NCI-H187 (cell line): ENCODE results near the gene MICAL3.
"Not testable (repeated sequence)": the region's sequence is repeated elsewhere in the genome, so short reads cannot be mapped to it uniquely, and the experiment has no call there.

Source experiments
- DNase-seq, 2 experiments: peaks; one replicate each; lab custom pipeline; 2025; lab: John Stamatoyannopoulos, UW

The MICAL3 gene

DNA sequence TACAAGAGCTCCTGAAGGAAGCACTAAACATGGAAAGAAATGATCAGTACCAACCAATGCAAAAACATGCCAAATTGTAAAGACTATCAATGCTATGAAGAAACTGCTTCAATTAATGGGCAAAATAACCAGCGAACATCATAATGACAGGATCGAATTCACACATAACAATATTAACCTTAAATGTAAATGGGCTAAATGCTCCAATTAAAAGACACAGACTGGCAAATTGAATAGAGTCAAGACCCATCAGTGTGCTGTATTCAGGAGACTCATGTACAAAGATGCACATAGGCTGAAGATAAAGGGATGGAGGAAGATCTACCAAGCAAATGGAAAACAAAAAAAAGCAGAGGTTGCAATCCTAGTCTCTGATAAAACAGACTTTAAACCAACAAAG lies 91.9 kb downstream of the MICAL3 start:
- DNase-seq, result not testable (repeated sequence)

DNA sequence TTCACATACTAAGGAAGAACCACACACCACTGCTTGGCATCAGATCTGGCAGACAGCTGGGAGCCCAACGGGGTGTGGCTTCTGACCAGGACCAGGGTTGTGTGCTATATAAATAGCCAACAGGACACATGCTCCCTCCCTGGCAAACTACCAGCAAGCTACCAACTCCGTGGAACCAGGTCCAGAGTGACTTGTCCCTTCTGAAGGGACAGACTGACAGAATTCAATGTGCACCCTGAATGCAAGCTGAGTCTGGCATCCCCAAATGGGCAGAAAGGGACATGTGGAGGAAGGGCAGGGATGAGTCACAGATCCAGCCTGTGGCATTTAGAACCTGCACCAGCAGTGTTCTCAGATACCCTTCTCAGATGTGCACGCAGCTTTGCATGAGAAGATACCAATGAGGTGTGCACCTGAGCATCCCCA lies 92.9 kb downstream of the MICAL3 start:
- DNase-seq, result no peak

DNA sequence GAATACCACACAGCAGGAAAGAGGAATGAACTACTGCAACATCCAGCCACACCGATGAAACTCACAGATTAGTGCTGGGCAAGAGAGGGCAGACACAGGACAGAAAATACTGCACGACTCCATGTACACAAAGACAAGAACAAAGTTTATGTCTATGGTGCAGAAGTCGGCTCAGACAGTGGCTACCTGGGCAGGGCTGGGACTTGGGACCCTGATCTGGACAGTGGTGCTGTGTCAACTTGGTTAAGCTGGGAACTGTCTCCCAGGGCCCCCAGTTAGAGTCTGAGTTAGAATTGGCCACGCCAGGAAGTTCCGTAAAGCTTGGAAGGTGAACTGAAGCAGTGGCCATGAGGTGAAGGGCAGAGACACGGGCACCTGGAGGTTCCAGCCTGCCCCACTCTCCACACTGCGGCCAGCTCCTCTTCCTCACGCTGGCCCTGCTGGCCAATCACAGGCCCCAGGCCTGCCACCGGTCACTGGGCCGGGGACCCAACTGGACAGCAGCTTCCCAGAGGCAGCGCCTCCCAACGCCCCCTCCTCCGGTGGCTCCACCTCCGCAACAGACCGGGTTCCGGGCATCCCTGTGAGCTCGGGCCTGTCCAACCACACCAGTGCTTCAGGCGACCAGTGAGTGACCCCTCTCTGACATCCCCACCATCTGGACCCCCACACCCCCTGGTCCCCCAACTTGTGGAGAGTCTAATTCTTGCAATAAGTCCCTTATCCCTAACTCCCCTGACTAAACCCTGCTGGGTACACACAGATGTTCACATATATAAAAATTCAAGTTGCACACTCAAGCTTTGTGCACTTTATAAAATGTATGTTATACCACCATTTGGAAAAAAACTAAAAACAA lies 93.7 kb downstream of the MICAL3 start:
- DNase-seq, result no peak

DNA sequence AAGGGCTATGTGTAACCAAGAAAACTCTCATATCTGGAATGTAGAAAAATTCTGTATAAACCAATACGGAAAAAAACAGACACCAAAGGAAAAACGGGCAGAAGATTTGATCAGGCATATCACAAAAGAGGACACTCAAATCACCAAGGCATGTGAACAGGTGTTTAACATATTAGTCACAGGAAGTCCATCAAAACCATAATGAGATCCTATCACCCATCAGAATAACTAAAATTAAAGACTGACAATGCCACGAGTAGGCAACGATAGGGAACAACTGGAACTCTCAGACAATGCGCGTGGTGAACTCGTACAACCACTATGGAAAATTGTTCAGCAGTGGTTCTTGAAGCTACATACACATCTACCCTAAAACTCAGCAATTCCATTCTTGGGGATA lies 94.5 kb downstream of the MICAL3 start:
- DNase-seq, result no peak

DNA sequence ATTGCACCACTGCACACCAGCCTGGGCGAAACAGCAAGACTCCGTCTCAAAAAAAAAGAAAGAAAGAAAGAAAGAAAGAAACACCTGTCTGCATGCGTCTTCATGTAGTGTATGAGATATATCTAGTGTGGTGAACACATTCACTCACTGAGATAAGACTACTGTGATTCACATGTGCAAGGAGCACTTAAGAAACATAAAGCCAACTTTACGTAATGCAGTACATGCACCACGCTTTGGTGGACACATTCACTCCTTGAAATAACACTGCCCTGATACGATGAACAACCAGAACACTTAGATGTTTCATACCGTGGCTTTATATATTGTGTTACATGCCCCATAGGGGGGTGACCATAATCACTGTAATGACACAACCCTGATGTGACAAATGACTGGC lies 96.0 kb downstream of the MICAL3 start:
- no peak for DNase-seq

DNA sequence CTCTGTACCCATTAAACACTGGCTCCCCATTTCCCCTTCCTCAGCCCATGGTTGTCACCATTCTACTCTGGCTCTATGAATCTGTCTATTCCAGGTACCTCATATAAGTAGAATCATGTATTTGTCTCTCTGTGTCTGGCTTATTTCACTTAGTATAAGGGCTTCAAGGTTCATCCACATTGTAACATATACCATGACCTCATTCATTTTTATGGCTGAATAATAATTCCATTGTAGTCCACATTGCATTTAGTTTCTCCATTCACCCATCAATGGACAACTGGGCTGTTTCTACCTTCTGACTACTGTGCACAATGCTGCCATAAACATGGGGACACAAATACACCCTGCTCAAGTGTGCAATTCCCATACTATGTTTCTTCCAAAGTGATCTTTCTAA lies 97.3 kb downstream of the MICAL3 start:
- no peak for DNase-seq

DNA sequence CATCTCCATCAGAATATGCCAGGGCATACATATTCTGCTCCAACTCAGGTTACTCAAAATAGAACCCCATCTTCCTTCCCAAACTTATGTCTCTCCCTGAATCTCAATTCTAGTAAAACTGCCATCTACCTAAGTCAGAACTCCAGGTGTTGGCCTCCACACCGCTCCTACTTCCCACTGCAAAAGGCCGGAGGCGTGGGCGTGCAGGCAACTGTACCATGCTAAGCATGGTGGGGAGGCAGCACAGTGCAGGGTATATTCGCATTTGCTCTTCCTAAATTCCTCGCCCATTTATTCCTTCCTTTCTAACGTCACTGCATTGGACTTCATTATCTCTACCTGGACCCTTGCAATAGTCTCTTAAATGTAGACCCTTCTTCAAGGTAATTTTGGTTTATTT lies 97.8 kb downstream of the MICAL3 start:
- DNase-seq, result no peak

DNA sequence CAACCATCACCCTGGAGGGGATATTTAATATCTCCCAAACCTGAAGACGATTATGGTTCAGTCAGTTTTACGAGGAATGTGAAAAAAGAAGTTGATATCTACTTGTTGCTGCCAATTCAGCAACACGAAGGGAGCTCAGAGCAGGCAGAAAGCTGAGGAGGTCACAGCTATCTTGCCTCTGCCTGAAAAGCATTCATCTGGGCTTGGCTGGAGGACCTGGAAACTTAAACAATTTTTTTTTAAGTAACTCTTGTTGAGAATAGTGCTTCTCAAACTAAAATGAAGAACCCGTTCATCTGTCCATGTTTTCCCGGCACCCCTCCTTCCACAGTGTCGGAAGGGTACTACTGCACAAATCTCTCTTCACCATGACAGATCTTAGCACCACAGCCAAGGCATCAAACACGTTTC lies 98.9 kb downstream of the MICAL3 start:
- DNase-seq, result no peak

DNA sequence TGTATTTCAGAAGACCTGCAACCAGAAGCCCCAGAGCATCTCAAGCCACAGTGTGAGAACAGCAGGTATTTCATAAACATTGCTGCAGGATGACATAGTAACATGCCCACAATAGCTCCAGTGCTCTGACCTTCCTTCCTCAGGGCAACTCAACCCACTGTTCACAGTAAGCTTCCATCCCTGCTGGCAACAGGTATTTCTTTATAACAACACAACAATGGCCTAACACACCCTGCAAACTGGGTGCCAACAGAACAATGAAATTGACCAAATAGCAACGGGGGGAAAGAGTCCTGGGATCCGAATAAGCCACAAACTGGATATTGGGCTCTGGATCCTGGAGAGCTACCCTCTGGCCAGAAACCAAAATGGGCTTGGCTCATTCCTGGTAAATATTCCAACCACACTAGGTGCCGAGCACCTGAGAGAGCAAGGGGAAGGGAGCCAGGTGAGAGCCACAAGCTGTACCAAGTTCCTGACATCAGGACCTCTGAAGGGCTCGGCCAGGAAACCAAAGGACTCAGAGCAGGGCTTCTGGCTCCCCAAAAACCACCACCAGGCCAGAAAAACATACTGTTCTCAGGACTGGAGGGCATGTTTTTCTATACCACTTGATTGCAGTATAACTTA lies 99.5 kb downstream of the MICAL3 start:
- DNase-seq, result no peak

DNA sequence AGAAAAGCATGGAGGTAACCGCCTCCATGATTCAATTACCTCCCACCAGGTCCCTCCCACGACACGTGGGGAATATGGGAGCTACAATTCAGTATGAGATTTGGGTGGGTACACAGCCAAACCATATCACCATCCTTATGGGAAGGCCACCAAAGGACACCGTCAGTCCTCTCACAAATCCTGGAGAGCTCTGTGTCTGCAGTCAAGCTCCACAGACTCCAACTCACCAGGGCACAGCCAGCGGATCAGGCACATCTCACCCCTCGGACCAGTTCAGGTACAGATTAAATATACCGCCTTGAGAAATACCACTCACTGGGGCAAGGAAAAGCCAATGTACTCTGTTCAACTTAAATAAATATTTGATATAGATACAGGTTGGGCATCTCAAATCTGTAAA lies 100.3 kb downstream of the MICAL3 start:
- DNase-seq, result no peak

DNA sequence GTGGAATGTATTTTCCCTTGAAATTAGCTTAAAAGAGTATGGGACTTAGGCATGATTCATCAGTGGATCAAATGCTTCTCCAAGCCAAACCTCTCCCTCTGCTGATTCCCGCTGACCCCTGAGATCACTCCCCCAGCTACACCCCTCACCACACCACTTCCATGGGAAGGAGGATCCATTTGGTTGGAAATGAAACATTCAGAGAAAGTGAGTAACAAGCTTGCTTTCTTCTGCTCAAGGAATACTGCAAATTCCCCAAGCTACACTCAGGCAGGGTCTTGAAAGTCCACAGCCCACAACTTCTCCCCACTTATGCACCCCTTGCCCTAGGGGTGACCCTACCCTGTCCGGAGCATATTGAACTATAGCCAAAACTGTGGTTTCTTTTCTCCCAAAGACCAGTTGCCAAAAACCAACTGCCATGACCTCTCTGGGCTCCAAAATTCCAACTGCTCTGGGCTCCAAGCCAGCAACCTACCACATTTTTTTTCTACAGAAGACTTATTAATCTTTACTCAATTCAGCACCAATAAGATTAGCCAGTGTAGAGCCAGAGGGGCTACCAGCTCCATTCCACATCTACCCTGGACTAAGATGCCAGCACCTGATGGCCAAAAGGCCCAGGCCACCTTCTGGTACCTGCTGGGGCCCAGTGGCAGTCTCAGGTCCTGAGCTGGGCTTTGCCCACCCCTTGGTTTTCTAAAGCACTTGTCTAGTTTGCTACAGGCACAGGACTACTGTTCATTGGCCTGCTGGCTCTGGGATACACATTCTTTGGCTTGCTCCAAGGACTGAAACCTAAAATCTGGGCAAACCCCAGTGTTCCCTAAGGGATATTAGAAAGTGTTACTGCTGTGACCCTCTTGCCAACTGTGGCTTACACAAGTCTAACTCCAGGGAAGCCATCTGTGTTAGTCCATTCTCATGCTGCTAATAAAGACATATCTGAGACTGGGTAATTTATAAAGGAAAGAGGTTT lies 101.1 kb downstream of the MICAL3 start:
- DNase-seq, result no peak

DNA sequence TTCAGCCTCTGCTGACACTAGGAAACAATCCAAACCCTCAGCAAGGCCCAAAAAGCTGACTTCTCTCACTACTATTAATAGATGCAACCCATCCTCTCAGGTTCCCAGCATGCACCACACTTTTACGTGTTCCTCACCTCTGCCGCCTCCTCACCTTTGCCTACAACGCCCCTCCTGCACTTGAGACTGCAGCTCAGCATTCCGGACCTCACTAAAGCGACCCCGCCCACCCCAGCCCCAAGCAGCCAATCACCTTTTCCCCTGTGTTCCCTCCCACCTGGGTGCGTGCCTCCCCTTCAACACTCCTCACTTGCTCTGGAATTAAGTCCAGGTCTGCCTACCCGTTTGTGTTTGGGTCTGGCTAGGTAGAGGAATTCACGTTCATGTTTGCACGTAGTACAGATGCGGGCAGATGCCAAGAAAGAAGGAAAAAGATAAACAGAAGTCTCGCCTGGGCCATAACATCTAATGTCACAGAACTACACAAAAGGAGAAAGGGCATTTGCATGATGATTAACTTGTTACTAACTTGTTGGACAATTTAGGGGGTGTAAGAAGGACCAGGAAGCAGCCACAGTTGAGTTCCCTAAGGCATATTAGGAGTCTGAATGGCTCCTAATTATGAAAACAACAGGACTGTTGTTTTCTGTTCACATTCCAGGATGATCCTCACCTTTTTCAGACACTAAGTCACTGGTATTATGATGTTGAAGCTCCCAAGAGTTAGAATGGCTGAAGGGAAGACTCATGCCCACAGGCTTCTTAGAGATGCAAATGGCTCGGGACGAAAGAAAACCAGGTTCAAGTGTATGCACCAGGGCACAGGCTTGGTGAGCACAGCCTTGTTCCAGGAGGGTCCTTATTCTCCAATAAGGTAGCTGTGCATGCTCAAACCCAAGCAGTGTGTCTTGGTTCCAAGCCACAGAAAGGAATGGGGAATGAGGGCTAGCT lies 102.2 kb downstream of the MICAL3 start:
- no peak for DNase-seq

DNA sequence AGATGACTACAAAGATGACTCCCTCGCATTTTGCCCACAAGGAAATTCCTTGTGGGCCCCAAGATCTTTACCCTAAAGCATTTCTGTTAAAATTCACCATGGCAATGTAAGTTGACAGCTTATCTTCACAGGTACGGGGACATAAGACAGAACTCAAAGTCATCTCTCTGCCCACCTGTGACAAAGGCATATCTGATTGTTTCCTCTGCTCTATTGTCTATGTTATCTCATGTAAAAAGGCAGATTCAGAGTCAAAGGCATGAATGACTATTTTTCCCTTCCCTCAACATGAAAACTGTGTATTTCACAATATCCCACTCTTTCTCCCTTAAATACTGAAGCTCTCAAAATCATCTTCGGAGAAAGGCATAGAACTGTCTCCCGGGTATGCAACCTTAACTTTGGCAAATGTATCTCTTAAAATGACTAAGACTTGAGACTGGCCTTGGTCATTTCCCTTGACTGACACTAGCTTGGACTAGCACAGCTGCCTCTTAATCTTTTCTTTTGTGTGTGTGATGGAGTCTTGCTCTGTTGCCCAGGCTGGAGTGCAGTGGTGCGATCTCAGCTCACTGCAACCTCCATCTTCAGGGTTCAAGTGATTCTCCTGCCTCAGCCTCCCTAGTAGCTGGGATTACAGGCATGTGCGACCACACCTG lies 103.2 kb downstream of the MICAL3 start:
- DNase-seq, result no peak

DNA sequence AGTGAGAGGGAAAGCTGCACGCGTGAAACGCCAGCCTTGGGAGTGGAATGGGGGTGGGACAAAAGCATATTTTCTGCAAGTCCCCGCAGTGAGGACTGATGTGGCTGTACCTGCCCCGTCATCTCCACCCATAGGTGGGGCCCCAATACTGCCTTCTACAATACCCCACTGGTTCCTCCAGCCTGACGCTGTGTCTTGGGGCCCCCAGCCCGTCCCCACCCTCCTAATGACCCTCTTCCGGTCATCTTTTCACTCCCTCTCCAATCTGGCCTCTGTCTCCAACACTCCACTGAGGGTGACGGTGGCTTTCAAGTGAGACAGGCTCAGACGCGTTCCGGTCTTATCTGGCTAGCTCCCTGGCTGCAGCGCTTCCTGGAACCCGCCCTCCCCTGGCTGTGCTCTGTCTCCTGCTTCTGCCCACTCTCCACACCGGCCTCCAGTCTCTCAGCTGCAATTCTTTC lies 104.2 kb downstream of the MICAL3 start:
- no peak for DNase-seq

DNA sequence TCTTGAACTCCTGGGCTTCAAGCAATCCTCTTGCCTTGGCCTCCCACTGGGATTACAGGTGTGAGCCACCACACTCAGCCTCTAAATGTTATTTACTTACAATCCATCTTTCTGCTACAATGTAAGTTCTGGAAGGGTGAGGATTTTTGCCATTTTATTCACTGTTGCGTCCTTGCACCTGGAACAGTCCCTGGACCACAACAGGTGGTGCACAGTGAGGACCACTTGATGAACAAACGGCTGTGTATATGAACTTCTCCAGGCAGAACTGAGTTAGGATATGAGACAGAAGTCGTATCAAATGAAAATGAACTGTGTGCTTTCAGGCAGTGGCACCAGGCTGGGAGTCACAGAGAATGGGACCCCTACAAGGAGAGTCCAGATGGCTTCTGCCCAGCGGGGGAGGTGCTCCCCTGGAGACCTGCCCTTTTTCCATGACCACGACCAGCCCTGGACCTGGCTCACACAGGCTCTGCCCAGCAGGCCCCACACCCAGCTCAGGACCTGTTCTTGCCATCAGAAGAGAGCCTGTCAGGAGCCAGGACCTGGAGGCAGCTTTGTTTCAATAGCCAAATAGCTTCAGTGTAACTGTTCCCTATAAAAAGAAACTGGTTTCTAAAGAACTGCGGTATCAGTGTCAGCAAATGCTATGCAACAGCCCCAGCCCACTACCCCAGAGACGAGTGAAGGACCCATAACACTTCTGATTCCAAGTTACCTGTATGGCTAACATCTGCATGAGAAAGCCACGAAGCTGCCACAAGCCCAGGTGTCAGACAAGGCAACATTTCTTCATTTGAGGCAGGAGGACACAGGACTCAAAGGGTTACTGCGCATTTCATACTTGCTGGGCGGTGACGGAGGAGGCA lies 104.9 kb downstream of the MICAL3 start:
- no peak for DNase-seq

DNA sequence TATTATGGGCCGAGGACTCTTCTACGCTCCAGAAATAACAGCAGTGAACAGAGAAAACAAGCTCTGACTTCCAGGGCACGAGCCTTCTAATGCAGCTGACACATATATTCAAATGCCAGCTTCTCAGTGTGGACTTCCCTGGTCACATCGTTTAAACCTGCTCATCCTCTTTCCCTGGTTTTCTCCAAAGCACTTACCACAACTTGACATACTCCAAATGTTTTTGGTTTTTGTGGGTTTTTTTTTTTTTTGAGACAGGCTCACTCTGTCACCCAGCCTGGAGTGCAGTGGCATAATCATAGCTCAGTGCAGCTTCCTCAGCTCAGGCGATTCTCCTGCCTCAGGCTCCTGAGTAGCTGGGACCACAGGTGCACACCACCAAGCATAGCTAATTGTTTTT lies 105.5 kb downstream of the MICAL3 start:
- no peak for DNase-seq

DNA sequence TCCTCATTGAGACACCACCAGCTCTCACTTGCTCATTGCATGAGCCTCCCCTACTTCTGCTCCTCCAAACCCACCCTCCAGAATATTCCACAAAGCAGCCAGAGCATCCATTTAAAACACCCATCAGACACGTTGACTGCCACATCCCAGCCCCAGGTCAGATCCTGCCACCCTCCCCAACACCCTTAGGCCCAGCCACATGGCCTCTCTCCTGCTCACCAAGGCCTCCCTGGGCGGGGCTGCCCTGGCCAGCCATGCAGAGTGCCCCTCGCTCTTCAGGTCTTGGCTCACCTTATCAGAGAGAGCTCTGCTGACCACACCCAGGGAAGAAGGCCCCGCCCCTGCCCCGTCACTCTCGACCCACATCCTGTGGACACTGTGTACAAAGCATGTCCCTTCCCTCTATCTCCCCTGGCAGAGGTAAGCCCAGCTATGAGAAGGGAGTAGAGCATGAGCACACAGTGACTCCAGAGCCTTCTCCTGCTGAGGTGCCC lies 106.8 kb downstream of the MICAL3 start:
- no peak for DNase-seq

DNA sequence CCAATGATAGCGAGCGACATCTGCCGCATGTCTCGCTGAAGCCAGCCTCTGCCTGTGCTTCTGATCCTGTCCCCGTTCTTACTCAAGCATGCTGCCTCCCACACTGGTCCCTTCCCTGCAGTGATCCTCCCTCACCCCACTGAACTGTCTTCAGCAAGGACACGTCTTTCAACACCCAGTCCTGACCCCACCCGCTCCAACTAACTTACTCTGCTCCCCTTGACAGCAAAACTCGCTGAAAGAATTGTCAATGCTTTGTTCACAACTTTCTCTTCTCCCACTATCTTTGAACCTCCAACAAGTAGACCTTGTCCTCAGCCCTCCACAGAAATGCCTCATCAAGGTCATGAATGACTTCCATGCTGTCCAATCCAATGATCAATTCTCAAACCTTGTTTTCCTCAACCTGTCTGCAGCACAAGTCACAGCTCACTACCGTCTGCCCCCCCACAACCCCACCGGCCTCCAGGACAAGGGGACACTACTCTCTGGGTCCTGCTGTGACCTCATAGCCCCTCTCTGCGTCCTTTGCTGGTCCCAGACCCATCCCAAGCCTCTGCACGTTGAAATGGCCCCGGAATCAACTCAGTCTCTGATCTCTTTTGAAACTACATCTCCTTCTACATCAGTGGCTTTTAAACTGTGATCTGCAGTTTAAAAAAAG lies 108.0 kb downstream of the MICAL3 start:
- no peak for DNase-seq

DNA sequence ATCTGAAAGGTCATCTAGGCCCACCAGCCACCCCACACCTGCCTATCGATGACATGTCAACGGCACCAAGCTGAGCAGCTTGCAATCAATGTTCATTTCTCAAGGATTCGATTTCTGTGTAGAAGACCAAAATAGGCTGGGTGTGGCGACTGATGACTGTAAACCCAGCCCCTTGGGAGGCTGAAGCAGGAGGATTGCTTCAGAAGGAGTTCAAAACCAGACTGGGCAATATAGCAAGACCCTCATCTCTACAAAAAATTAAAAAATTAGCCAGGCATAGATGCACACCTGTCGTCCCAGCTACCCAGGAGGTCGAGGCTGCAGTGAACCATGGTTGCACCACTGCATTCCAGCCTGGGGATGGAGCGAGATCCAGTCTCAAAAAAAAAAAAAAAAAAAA lies 108.7 kb downstream of the MICAL3 start:
- no peak for DNase-seq
